ENCODE measurements around the gene TNIP1.

DNA sequence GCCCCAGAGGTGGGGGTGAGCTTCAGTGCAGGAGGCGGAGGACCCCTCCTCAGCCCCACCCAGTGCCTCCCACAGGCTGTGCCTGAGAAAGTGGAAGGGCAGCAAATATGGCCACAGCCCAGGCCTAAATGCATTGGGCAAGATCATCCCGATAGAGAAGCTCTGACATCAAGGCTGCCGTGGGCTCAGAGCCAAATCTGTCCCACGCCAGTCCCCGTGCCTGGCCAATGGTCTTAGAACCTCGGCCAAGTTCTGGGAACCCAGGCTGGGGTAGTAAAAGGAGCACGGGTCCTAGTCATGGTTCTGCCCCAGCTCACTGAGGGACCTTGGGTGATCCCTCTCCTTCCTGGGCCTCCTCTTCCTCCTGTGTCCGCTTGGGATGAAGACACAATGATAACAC lies 27.7 kb upstream of the TNIP1 start:
- TF ChIP-seq, protein P1, sequence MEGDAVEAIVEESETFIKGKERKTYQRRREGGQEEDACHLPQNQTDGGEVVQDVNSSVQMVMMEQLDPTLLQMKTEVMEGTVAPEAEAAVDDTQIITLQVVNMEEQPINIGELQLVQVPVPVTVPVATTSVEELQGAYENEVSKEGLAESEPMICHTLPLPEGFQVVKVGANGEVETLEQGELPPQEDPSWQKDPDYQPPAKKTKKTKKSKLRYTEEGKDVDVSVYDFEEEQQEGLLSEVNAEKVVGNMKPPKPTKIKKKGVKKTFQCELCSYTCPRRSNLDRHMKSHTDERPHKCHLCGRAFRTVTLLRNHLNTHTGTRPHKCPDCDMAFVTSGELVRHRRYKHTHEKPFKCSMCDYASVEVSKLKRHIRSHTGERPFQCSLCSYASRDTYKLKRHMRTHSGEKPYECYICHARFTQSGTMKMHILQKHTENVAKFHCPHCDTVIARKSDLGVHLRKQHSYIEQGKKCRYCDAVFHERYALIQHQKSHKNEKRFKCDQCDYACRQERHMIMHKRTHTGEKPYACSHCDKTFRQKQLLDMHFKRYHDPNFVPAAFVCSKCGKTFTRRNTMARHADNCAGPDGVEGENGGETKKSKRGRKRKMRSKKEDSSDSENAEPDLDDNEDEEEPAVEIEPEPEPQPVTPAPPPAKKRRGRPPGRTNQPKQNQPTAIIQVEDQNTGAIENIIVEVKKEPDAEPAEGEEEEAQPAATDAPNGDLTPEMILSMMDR (IDR thresholded peaks at IDR 0.05; ENCODE audit: borderline replicate concordance, extremely low read depth, low read length, poor library complexity, severe bottlenecking): no peak
- TF ChIP-seq EZH2 (IDR thresholded peaks at IDR 0.05; ENCODE audit: borderline replicate concordance, low read depth, low read length, severe bottlenecking): no peak

Measured in DND-41 (cell line).